SK-N-SH (cell line): Measurements from ENCODE around the gene NREP. TPM values are rescaled to one million over a fixed set of nuclear protein-coding genes. Genes with fewer than 3 reads are reported as not detected.
A peak's percentile ranks its signal among the peaks of the same experiment; 100 is the strongest.

Experiments used
- CTCF ChIA-PET: fragments of 300-600, 350-600 bp; formaldehyde crosslinking; extraction: SDS; loops from one replicate; lab custom pipeline; 2021; lab: Yijun Ruan, JAX
- POLR2A ChIA-PET: fragments of 350-600 bp; sonication (Branson Sonifier 250); formaldehyde crosslinking; extraction: SDS; loops from one replicate; lab custom pipeline; 2020; ENCODE audit warnings: antibody characterized with exemption, inconsistent platforms; lab: Yijun Ruan, JAX
- DNase-seq: peaks from one replicate; pipeline ENCODE4 v3.0.0; 2012
- H2AFZ ChIP-seq: fragments of 200-600 bp; sonication (generic); 2 replicates; pipeline ENCODE4 v1.8.1; 2016; ENCODE audit warnings: antibody characterized with exemption, mild to moderate bottlenecking, low read depth
- H3F3A ChIP-seq: fragments of 200-600 bp; sonication (generic); replicated peaks from 2 replicates; pipeline ENCODE3; 2016; ENCODE audit warnings: antibody characterized with exemption, mild to moderate bottlenecking; ENCODE audit not compliant: insufficient read depth
- H3K27ac ChIP-seq, 2 experiments: fragments of 200-500 bp in 1 of 2; fragments of 200-600 bp in 1 of 2; sonication (Bioruptor generic) in 1 of 2; sonication (generic), shearing (Covaris generic) in 1 of 2; 2 replicates each; pipeline versions ENCODE4 v1.5.1 to v1.6.1; 2014 to 2016; ENCODE audit warnings: low read depth in 2 of 2, inconsistent platforms in 1 of 2, low read length in 1 of 2, mild to moderate bottlenecking in 1 of 2, mixed read lengths in 1 of 2
- H3K27me3 ChIP-seq: fragments of 200-600 bp; sonication (generic), shearing (Covaris generic); 2 replicates; pipeline ENCODE4 v1.6.1; 2016; ENCODE audit warnings: mixed run types; ENCODE audit not compliant: insufficient read depth
- H3K36me3 ChIP-seq, 2 experiments: fragments of 200-500 bp in 1 of 2; fragments of 200-600 bp in 1 of 2; sonication (Bioruptor generic) in 1 of 2; sonication (generic) in 1 of 2; replicated peaks in 1 of 2; 2 replicates each; pipeline versions ENCODE3 to v1.5.1; 2014 to 2016; ENCODE audit warnings: low read length in 1 of 2, mild to moderate bottlenecking in 1 of 2; ENCODE audit not compliant: insufficient read depth in 2 of 2, control insufficient read depth in 1 of 2
- H3K4me1 ChIP-seq, 2 experiments: fragments of 200-500 bp in 1 of 2; fragments of 200-600 bp in 1 of 2; sonication (Bioruptor generic) in 1 of 2; sonication (generic), shearing (Covaris generic) in 1 of 2; 2 replicates each; pipeline versions ENCODE4 v1.5.1 to v1.6.1; 2014 to 2016; ENCODE audit warnings: low read depth in 1 of 2, low read length in 1 of 2, mixed run types in 1 of 2; ENCODE audit not compliant: insufficient read depth in 2 of 2, control insufficient read depth in 1 of 2
- H3K4me2 ChIP-seq: fragments of 200-600 bp; sonication (generic), shearing (Covaris generic); 2 replicates; pipeline ENCODE4 v1.6.1; 2017; ENCODE audit warnings: mixed run types
- H3K4me3 ChIP-seq, 2 experiments: fragments of 200-500 bp in 1 of 2; fragments of 200-600 bp in 1 of 2; sonication (Bioruptor generic) in 1 of 2; sonication (generic), shearing (Covaris generic) in 1 of 2; 2 replicates each; pipeline versions ENCODE4 v1.5.1 to v1.8.1; 2014 to 2016; ENCODE audit warnings: low read depth in 2 of 2, inconsistent platforms in 1 of 2, low read length in 1 of 2, mild to moderate bottlenecking in 1 of 2, mixed read lengths in 1 of 2, moderate library complexity in 1 of 2
- H3K79me2 ChIP-seq: fragments of 200-600 bp; sonication (generic); 2 replicates; pipeline ENCODE4 v1.8.1; 2017; ENCODE audit warnings: mild to moderate bottlenecking; ENCODE audit not compliant: insufficient read depth
- H3K9ac ChIP-seq: fragments of 200-600 bp; sonication (generic); 2 replicates; pipeline ENCODE4 v1.6.1; 2017; ENCODE audit warnings: mixed run types
- H3K9me2 ChIP-seq: fragments of 200-600 bp; sonication (generic); 2 replicates; pipeline ENCODE4 v1.6.1; 2017; ENCODE audit warnings: mixed run types
- H3K9me3 ChIP-seq: fragments of 200-600 bp; sonication (generic); 2 replicates; pipeline ENCODE4 v1.6.1; 2017; ENCODE audit warnings: mixed run types, mild to moderate bottlenecking, moderate library complexity
- H4K20me1 ChIP-seq: fragments of 200-600 bp; sonication (generic); 2 replicates; pipeline ENCODE4 v1.6.1; 2017; ENCODE audit warnings: mild to moderate bottlenecking, mixed run types; ENCODE audit not compliant: insufficient read depth
- CHD2 ChIP-seq: fragments of 150-350 bp; IDR thresholded peaks from 2 replicates; pipeline ENCODE4 v1.6.1; 2018; ENCODE audit warnings: low read length; ENCODE audit not compliant: partially characterized antibody
- EP300 ChIP-seq, 2 experiments: IDR thresholded peaks; 2 replicates each; pipeline versions ENCODE4 v1.4.0 to v1.6.1; 2012; ENCODE audit warnings: borderline replicate concordance in 1 of 2, low read depth in 1 of 2, low read length in 1 of 2
- FOSL2 ChIP-seq: IDR thresholded peaks from 2 replicates; pipeline ENCODE4 v1.4.0; 2012; ENCODE audit warnings: low read depth, mild to moderate bottlenecking, moderate library complexity, borderline replicate concordance
- MEF2A ChIP-seq: IDR thresholded peaks from 2 replicates; pipeline ENCODE4 v1.4.0; 2012; ENCODE audit warnings: low read depth, borderline replicate concordance
- RCOR1 ChIP-seq: fragments of 150-350 bp; IDR thresholded peaks from 2 replicates; pipeline ENCODE4 v1.6.1; 2017; ENCODE audit warnings: antibody characterized with exemption, low read length
- SIN3A ChIP-seq: IDR thresholded peaks from 2 replicates; pipeline ENCODE4 v1.6.1; 2012; ENCODE audit warnings: low read depth, mild to moderate bottlenecking, low read length, moderate library complexity, borderline replicate concordance
- TAF1 ChIP-seq: IDR thresholded peaks from 2 replicates; pipeline ENCODE4 v1.6.1; 2012; ENCODE audit warnings: low read depth, mild to moderate bottlenecking, low read length, moderate library complexity, borderline replicate concordance
- WGBS: methylation state at CpG from one replicate; pipeline ENCODE4 v1.1.6; 2017; ENCODE audit warnings: low lambda C conversion rate; 5-methylcytosine and 5-hydroxymethylcytosine counted together
- polyA plus RNA-seq, 3 experiments: library from polyadenylated mRNA; depleted of rRNA; stranded (reverse); fragments of >200 nt; gene quantifications; 2 replicates each; pipeline ENCODE4 v1.2.3, GENCODE V29; 2012
- TF ChIP-seq, protein P1 (sequence below): IDR thresholded peaks from 2 replicates; pipeline ENCODE4 v1.4.0; 2012; ENCODE audit warnings: low read depth
- TF ChIP-seq, protein P2 (sequence below): IDR thresholded peaks from 2 replicates; pipeline ENCODE4 v1.4.0; 2012; ENCODE audit warnings: low read depth, borderline replicate concordance
- TF ChIP-seq, protein P3 (sequence below): IDR thresholded peaks from 2 replicates; pipeline ENCODE4; 2012

Gene NREP, protein sequence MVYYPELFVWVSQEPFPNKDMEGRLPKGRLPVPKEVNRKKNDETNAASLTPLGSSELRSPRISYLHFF
- 94.4 and 143 TPM in 2 replicates for polyA plus RNA-seq (2012; rRNA removed)
- polyA plus RNA-seq (2012; cell fraction: cytosol; rRNA removed), result 140 and 180 TPM in 2 replicates
- polyA plus RNA-seq (2012; cell fraction: nucleus; rRNA removed), result 72.8 and 166 TPM in 2 replicates

DNA sequence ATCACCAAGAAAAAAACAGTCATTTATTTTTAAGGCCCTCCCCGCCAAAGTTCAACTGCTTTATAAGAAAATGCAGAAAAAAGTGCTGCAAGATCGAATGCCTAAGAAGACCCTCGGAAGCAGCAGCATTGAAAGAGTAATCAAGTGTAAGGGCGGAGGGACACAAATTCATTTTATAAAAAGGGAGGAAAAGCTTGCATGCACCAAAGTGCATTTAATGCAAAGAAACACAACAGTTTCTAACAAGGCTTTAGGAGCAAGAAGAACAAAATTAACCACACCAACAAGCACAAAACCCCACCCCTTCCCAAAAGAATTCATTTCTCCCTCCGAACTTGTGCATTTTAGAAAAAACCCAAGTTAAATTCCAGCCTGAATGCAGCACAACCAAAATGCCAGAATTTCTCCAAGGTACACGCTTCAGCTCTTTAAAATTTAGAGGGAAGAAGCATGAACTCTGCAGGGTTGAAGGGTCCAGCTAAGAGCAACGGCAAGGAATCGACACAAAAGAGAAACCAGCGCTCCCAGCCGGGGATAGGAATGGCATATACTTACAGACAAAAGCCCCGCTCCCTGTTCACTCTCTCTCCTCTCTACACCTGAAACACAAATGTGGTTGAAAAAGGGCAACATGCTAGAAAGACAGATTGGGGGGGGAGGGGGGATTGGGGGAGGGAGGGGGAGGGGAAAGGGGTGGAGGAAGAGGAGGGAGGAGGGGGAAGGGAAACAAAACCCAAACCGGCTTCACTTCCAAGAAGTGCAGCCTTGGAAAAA lies at the start of gene NREP:
Gene NREP, minus strand, starts transcription at position 614 of the 774 bp plus-strand sequence. CDS start 1,422 bp downstream, outside the sequence.
- Histone ChIP-seq H3K27ac (peak within 1 kb of the TSS; percentile 98 to 99), H3F3A (peaks cover 18% of the 10 kb centered on the region), H4K20me1 (no peaks in the 10 kb centered on the region; the same call in 1 of the 2 replicates), H3K9me3 (no peaks in the 10 kb centered on the region), H3K9ac (peak within 1 kb of the TSS; percentile 98), H2AFZ (peak within 1 kb of the TSS; percentile 88), H3K27me3 (no peaks in the 10 kb centered on the region), H3K79me2 (peaks cover 49% of the 10 kb centered on the region), H3K4me2 (peak within 1 kb of the TSS; percentile 89), H3K4me3 (peak within 1 kb of the TSS; percentile 87 to 92), H3K9me2 (no peaks in the 10 kb centered on the region), H3K4me1 (peaks cover 10 to 13% of the 10 kb centered on the region in 2 experiments; a peak in 3 of 4 replicates), H3K36me3 (peaks cover 33 to 35% of the 10 kb centered on the region in 2 experiments)
- POLR2A ChIA-PET, result interaction anchor here (0.8 to 1.8 kb wide), 7 partner anchors 9 to 404 kb away, joined by 3 to 7 read pairs (median 4); no protein-coding TSS in a partner anchor
- WGBS, result 3% methylated on average over 12 of the region's 12 CpGs
- CTCF ChIA-PET, result interaction anchor here (0.9 to 3.0 kb wide), 9 partner anchors 21 to 404 kb away, joined by 3 to 16 read pairs (median 5); no protein-coding TSS in a partner anchor
- TF ChIP-seq, protein P1, sequence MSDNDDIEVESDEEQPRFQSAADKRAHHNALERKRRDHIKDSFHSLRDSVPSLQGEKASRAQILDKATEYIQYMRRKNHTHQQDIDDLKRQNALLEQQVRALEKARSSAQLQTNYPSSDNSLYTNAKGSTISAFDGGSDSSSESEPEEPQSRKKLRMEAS, result 0 out of 2 replicates have a peak, but pooled peaks have one; percentile 56
- TF ChIP-seq CHD2 (peak; percentile 73), EP300 (IDR thresholded peaks at IDR 0.05; ENCODE audit: borderline replicate concordance in 1 of 2, low read depth in 1 of 2, low read length in 1 of 2) (no peak), TAF1 (0 out of 2 replicates have a peak, but pooled peaks have one; percentile 80)
- no peak for DNase-seq

DNA sequence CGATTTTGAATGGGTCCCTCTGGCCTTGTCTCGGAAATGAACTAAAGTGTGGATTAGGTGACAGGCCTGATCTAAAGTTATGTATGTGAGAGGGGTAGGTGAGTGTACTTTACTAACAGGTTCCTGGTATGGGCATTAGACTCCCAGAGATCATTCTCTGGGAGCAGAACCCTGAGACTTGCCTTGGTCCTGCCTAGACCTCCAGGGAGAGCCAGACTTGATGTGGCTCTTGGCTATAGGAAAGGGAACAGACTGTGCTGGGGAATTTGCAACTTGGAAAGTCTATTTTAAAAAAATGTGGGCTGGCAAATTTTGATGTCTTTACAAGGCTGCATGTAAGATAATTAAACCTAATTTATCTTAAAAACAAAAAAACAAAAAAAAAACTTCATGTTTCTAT lies 49.8 kb upstream of the NREP start:
- H2AFZ ChIP-seq, result no peak overlapping the region
- H3K9me3 ChIP-seq, result no peaks in the 10 kb centered on the region
- no peak overlapping the region for H3K4me3 ChIP-seq
- WGBS, result 92% methylated on average over 2 of the region's 2 CpGs
- TF ChIP-seq, protein P2, sequence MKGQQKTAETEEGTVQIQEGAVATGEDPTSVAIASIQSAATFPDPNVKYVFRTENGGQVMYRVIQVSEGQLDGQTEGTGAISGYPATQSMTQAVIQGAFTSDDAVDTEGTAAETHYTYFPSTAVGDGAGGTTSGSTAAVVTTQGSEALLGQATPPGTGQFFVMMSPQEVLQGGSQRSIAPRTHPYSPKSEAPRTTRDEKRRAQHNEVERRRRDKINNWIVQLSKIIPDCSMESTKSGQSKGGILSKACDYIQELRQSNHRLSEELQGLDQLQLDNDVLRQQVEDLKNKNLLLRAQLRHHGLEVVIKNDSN, result no peak
- TF ChIP-seq MEF2A, result no peak
- TF ChIP-seq, protein P1, result no peak
- TF ChIP-seq SIN3A, result no peak
- TF ChIP-seq RCOR1, result no peak
- TF ChIP-seq, protein P3, sequence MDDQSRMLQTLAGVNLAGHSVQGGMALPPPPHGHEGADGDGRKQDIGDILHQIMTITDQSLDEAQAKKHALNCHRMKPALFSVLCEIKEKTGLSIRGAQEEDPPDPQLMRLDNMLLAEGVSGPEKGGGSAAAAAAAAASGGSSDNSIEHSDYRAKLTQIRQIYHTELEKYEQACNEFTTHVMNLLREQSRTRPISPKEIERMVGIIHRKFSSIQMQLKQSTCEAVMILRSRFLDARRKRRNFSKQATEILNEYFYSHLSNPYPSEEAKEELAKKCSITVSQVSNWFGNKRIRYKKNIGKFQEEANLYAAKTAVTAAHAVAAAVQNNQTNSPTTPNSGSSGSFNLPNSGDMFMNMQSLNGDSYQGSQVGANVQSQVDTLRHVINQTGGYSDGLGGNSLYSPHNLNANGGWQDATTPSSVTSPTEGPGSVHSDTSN, result no peak
- TF ChIP-seq FOSL2, result no peak
- no peaks in the 10 kb centered on the region for H3K4me1 ChIP-seq
- no peaks in the 10 kb centered on the region for H3K36me3 ChIP-seq
- no peak overlapping the region for H3K4me2 ChIP-seq
- no peak overlapping the region for H3K9ac ChIP-seq
- no peaks in the 10 kb centered on the region for H3K79me2 ChIP-seq
- ChIA-PET CTCF (no interaction called here), POLR2A (no interaction called here)
- no peak for DNase-seq
- H3K27ac ChIP-seq, result no peak overlapping the region
- H4K20me1 ChIP-seq, result no peaks in the 10 kb centered on the region
- no peaks in the 10 kb centered on the region for H3K9me2 ChIP-seq
- no peaks in the 10 kb centered on the region for H3K27me3 ChIP-seq
- no peaks in the 10 kb centered on the region for H3F3A ChIP-seq
